GM10248 (cell line): ENCODE measurements around the gene SMIM41.

ENCODE experiments used
- CTCF ChIA-PET: fragments of 300-600 bp; sonication (Branson Sonifier 250); formaldehyde crosslinking; extraction: SDS; loops from one replicate; lab custom pipeline; 2021; ENCODE audit warnings: antibody characterized with exemption; lab: Yijun Ruan, JAX
- POLR2A ChIA-PET: fragments of 350-650 bp; sonication (Branson Sonifier 250); formaldehyde crosslinking; extraction: SDS; loops from one replicate; lab custom pipeline; 2020; ENCODE audit warnings: antibody characterized with exemption; lab: Yijun Ruan, JAX
- DNase-seq: peaks from one replicate; pipeline ENCODE4 v3.0.0; 2012; ENCODE audit errors: extremely low spot score
- CTCF ChIP-seq: IDR thresholded peaks from 2 replicates; pipeline ENCODE4 v1.5.1; 2012; ENCODE audit warnings: mild to moderate bottlenecking, low read depth; ENCODE audit errors: extremely low read depth, missing control alignments, control extremely low read depth

The SMIM41 gene

GRCh38 chr12:52057638-52058576 is 21.6 kb upstream of the SMIM41 start:
- ChIA-PET CTCF (interaction anchor here (1.4 to 42.5 kb wide), 2 partner anchors 8 to 25 kb away, joined by 3 to 1220 read pairs; no protein-coding TSS in a partner anchor), POLR2A (no interaction called here)
- DNase-seq: no peak
- no peak for TF ChIP-seq CTCF

- ChIA-PET CTCF (interaction anchor here (1.1 to 42.5 kb wide), 4 partner anchors 10 to 26 kb away, joined by 3 to 1220 read pairs (median 18); partner anchors contain the start of gene ATG101), POLR2A (interaction anchor here (0.6 to 2.5 kb wide), 2 partner anchors 8 kb away, joined by 3 to 7 read pairs; partner anchors contain the start of gene NR4A1)
- TF ChIP-seq CTCF: no peak
- no peak for DNase-seq
These were observed 20.7 kb upstream of the SMIM41 start for GRCh38 chr12:52058631-52059361.

GRCh38 chr12:52059582-52060497 is 19.7 kb upstream of the SMIM41 start:
- CTCF ChIA-PET: interaction anchor here (1.1 to 42.5 kb wide), 5 partner anchors 9 to 58 kb away, joined by 3 to 1220 read pairs (median 9); partner anchors contain the start of gene ATG101
- no peak for DNase-seq
- POLR2A ChIA-PET: interaction anchor here (2.5 kb wide), 1 partner anchor 9 kb away, joined by 7 read pairs; the partner anchor contains the start of gene NR4A1
- TF ChIP-seq CTCF: no peak

GRCh38 chr12:52060498-52061177 is 18.9 kb upstream of the SMIM41 start:
- no peak for DNase-seq
- POLR2A ChIA-PET: interaction anchor here (2.5 kb wide), 1 partner anchor 10 kb away, joined by 7 read pairs; the partner anchor contains the start of gene NR4A1
- CTCF ChIA-PET: interaction anchor here (1.2 to 42.5 kb wide), 5 partner anchors 8 to 57 kb away, joined by 4 to 1220 read pairs (median 9); partner anchors contain the start of genes ATG101 and NR4A1
- no peak for TF ChIP-seq CTCF

- no peak for DNase-seq
- POLR2A ChIA-PET: interaction anchor here (1.1 to 2.5 kb wide), 2 partner anchors 11 to 29 kb away, joined by 3 to 7 read pairs; partner anchors contain the start of gene NR4A1
- no peak for TF ChIP-seq CTCF
These were observed 17.9 kb upstream of the SMIM41 start for GRCh38 chr12:52061470-52062166.

More at GRCh38 chr12:52061470-52062166, 17.9 kb upstream of the SMIM41 start:
- CTCF ChIA-PET: interaction anchor here (1.0 to 42.5 kb wide), 4 partner anchors 10 to 29 kb away, joined by 3 to 1220 read pairs (median 18); partner anchors contain the start of genes ATG101 and NR4A1
